ENCODE measurements around the gene RGS17. TPM values are rescaled to one million over a fixed set of nuclear protein-coding genes. Genes with fewer than 3 reads are reported as not detected.
A peak's percentile ranks its signal among the peaks of the same experiment; 100 is the strongest.
"Not testable (repeated sequence)": the region's sequence is repeated elsewhere in the genome, so short reads cannot be mapped to it uniquely, and the experiment has no call there.

The RGS17 gene
- total RNA-seq (2014; rRNA removed; shearing (Covaris generic)) = 1.2 and 1.3 TPM in 2 replicates

GRCh38 chr6:153131037-153131981 lies at the start of gene RGS17:
Gene RGS17, minus strand, starts transcription at chr6:153131282. Its CDS starts 87,264 bp downstream, at chr6:153044018.
- peak; percentile 71 for DNase-seq (ENCODE audit: low read depth)

- DNase-seq (ENCODE audit: low read depth) = no peak
These were observed 41.7 kb upstream of the RGS17 start for GRCh38 chr6:153172815-153173214.

GRCh38 chr6:153170511-153170910 lies 39.4 kb upstream of the RGS17 start:
- DNase-seq (ENCODE audit: low read depth) = peak; percentile 86

- no peak for DNase-seq (ENCODE audit: low read depth)
These were observed 36.8 kb upstream of the RGS17 start for GRCh38 chr6:153167907-153168306.

GRCh38 chr6:153167061-153167891 lies 36.2 kb upstream of the RGS17 start:
- peak; percentile 86 for DNase-seq (ENCODE audit: low read depth)

- DNase-seq (ENCODE audit: low read depth) = no peak
These were observed 31.6 kb upstream of the RGS17 start for GRCh38 chr6:153162646-153163045.

GRCh38 chr6:153162172-153162571 lies 31.1 kb upstream of the RGS17 start:
- no peak for DNase-seq (ENCODE audit: low read depth)

GRCh38 chr6:153160221-153160620 lies 29.1 kb upstream of the RGS17 start:
- no peak for DNase-seq (ENCODE audit: low read depth)

GRCh38 chr6:153150752-153151440 lies 19.8 kb upstream of the RGS17 start:
- DNase-seq (ENCODE audit: low read depth) = peak; percentile 35

- DNase-seq (ENCODE audit: low read depth) = no peak
These were observed 19.3 kb upstream of the RGS17 start for GRCh38 chr6:153150371-153150751.

- DNase-seq (ENCODE audit: low read depth) = no peak
These were observed 18.8 kb upstream of the RGS17 start for GRCh38 chr6:153149891-153150290.

- no peak for DNase-seq (ENCODE audit: low read depth)
These were observed 15.3 kb upstream of the RGS17 start for GRCh38 chr6:153146413-153146812.

GRCh38 chr6:153145591-153145990 lies 14.5 kb upstream of the RGS17 start:
- DNase-seq (ENCODE audit: low read depth) = no peak

GRCh38 chr6:153143200-153143599 lies 12.1 kb upstream of the RGS17 start:
- DNase-seq (ENCODE audit: low read depth) = no peak

- DNase-seq (ENCODE audit: low read depth) = no peak
These were observed 9.2 kb upstream of the RGS17 start for GRCh38 chr6:153140299-153140698.

GRCh38 chr6:153138930-153139329 lies 7.8 kb upstream of the RGS17 start:
- no peak for DNase-seq (ENCODE audit: low read depth)

- no peak for DNase-seq (ENCODE audit: low read depth)
These were observed 4.6 kb upstream of the RGS17 start for GRCh38 chr6:153135681-153136080.

GRCh38 chr6:153133667-153134066 lies 2.6 kb upstream of the RGS17 start:
- DNase-seq (ENCODE audit: low read depth) = not testable (repeated sequence)

GRCh38 chr6:153130515-153131036 lies 506 bp downstream of the RGS17 start:
- peak; percentile 27 for DNase-seq (ENCODE audit: low read depth)

GRCh38 chr6:153129873-153130514 lies 1.1 kb downstream of the RGS17 start:
- DNase-seq (ENCODE audit: low read depth) = peak; percentile 40

- no peak for DNase-seq (ENCODE audit: low read depth)
These were observed 4.9 kb downstream of the RGS17 start for GRCh38 chr6:153126218-153126617.
